A673 (cell line): ENCODE data around the gene IRAG1. TPM values are rescaled to one million over a fixed set of nuclear protein-coding genes. Genes with fewer than 3 reads are reported as not detected.

Experiments used
- BruUV-seq: library from RNA; stranded (reverse); fragments of 400-500 nt; replicated peaks from 2 replicates; lab custom pipeline; 2021; lab: Mats Ljungman, UMichigan
- CTCF ChIA-PET: fragments of 300-600 bp; sonication (Branson Sonifier 250); formaldehyde crosslinking; loops from one replicate; lab custom pipeline; 2022; ENCODE audit warnings: antibody characterized with exemption; lab: Charles Lee
- POLR2A ChIA-PET: fragments of 300-600 bp; sonication (Branson Sonifier 250); formaldehyde crosslinking; loops from one replicate; lab custom pipeline; 2022; ENCODE audit warnings: antibody characterized with exemption; ENCODE audit not compliant: low non-redundant PET; lab: Charles Lee
- DNase-seq: peaks from one replicate; pipeline ENCODE4 v3.0.0-alpha.2; 2015; ENCODE audit warnings: low spot score
- H3K27ac ChIP-seq: fragments of 200-600 bp; sonication (generic); 2 replicates; pipeline ENCODE4 v1.5.1; 2016; ENCODE audit warnings: mixed run types, low read depth, mild to moderate bottlenecking, mixed read lengths, antibody characterized with exemption, low read length; ENCODE audit not compliant: poor library complexity, severe bottlenecking
- H3K27me3 ChIP-seq: fragments of 200-600 bp; sonication (generic); replicated peaks from 2 replicates; pipeline ENCODE4 v1.6.1; 2017; ENCODE audit warnings: mixed run types, low read depth, mild to moderate bottlenecking, mixed read lengths, antibody characterized with exemption, low read length; ENCODE audit not compliant: insufficient read depth, poor library complexity
- H3K36me3 ChIP-seq: fragments of 200-600 bp; sonication (generic); 2 replicates; pipeline ENCODE4 v1.6.1; 2016; ENCODE audit warnings: mixed run types, mild to moderate bottlenecking, mixed read lengths, antibody characterized with exemption, low read length; ENCODE audit not compliant: insufficient read depth, poor library complexity, severe bottlenecking
- H3K4me1 ChIP-seq: fragments of 200-600 bp; sonication (generic); 2 replicates; pipeline ENCODE4 v1.6.1; 2017; ENCODE audit warnings: mixed run types, mild to moderate bottlenecking, mixed read lengths, antibody characterized with exemption, low read length; ENCODE audit not compliant: insufficient read depth, poor library complexity, severe bottlenecking
- H3K4me3 ChIP-seq: fragments of 200-600 bp; sonication (generic); 2 replicates; pipeline ENCODE4 v1.5.1; 2016; ENCODE audit warnings: low read depth, mixed run types, mild to moderate bottlenecking, mixed read lengths, low read length; ENCODE audit not compliant: poor library complexity, severe bottlenecking
- H3K9me3 ChIP-seq: fragments of 200-600 bp; sonication (generic); 2 replicates; pipeline ENCODE4 v1.6.1; 2016; ENCODE audit warnings: mixed run types, low read depth, mild to moderate bottlenecking, mixed read lengths, antibody characterized with exemption, low read length; ENCODE audit not compliant: poor library complexity, severe bottlenecking
- EZH2 ChIP-seq: fragments of 200-600 bp; sonication (generic); IDR thresholded peaks from 2 replicates; pipeline ENCODE4 v1.6.1; 2017; ENCODE audit warnings: borderline replicate concordance, low read depth, mild to moderate bottlenecking, mixed read lengths, antibody characterized with exemption, low read length; ENCODE audit not compliant: poor library complexity, severe bottlenecking
- intact Hi-C: fragments of 100-400 bp; cut with micrococcal nuclease; formaldehyde crosslinking; loops from one replicate; pipeline ENCODE4 v1.10.0; 2022; ENCODE audit not compliant: unreplicated experiment
- total RNA-seq: library from RNA; stranded (reverse); gene quantifications from 2 replicates; pipeline ENCODE4 v1.2.3, GENCODE V29; 2021
- TF ChIP-seq, protein P1 (sequence below): fragments of 300-800, 200-600 bp; sonication (generic); conservative IDR thresholded peaks from 2 replicates; pipeline ENCODE4 v1.5.1; 2017; ENCODE audit warnings: low read depth, mild to moderate bottlenecking, antibody characterized with exemption, low read length, moderate library complexity, mixed read lengths

IRAG1 gene
- total RNA-seq, 1 experiment from 2014 or later, result 0.26 TPM

GRCh38 chr11:10650630-10651029, 42.9 kb downstream of the IRAG1 start:
- ChIA-PET CTCF (no interaction called here), POLR2A (no interaction called here)
- BruUV-seq, result TSS peak; percentile 75
- Histone ChIP-seq H3K27ac (peak overlapping the region; percentile 92), H3K4me3 (no peak overlapping the region), H3K27me3 (no peaks in the 10 kb centered on the region), H3K36me3 (no peaks in the 10 kb centered on the region), H3K9me3 (no peaks in the 10 kb centered on the region), H3K4me1 (peaks cover 72% of the 10 kb centered on the region)
- intact Hi-C loops, result loop anchor here (1.0 to 2.0 kb wide), 2 partner anchors 94 to 244 kb away; no protein-coding TSS in a partner anchor
- peak; percentile 74 for DNase-seq
- TF ChIP-seq, protein P1, sequence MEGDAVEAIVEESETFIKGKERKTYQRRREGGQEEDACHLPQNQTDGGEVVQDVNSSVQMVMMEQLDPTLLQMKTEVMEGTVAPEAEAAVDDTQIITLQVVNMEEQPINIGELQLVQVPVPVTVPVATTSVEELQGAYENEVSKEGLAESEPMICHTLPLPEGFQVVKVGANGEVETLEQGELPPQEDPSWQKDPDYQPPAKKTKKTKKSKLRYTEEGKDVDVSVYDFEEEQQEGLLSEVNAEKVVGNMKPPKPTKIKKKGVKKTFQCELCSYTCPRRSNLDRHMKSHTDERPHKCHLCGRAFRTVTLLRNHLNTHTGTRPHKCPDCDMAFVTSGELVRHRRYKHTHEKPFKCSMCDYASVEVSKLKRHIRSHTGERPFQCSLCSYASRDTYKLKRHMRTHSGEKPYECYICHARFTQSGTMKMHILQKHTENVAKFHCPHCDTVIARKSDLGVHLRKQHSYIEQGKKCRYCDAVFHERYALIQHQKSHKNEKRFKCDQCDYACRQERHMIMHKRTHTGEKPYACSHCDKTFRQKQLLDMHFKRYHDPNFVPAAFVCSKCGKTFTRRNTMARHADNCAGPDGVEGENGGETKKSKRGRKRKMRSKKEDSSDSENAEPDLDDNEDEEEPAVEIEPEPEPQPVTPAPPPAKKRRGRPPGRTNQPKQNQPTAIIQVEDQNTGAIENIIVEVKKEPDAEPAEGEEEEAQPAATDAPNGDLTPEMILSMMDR, result no peak
- no peak for TF ChIP-seq EZH2

- TF ChIP-seq, protein P1, result no peak
- TF ChIP-seq EZH2, result no peak
- no peak overlapping the region for H3K4me3 ChIP-seq
- intact Hi-C loops, result loop anchor here (1.0 to 2.0 kb wide), 2 partner anchors 94 to 243 kb away; no protein-coding TSS in a partner anchor
- H3K9me3 ChIP-seq, result no peaks in the 10 kb centered on the region
- POLR2A ChIA-PET, result interaction anchor here (0.6 kb wide), 1 partner anchor 88 kb away, joined by 4 read pairs; no protein-coding TSS in a partner anchor
- BruUV-seq, result no TSS peak
- H3K27me3 ChIP-seq, result no peaks in the 10 kb centered on the region
- H3K36me3 ChIP-seq, result no peaks in the 10 kb centered on the region
- H3K27ac ChIP-seq, result peak overlapping the region; percentile 92
- peak; percentile 91 for DNase-seq
- peaks cover 76% of the 10 kb centered on the region for H3K4me1 ChIP-seq
- CTCF ChIA-PET, result no interaction called here
Observed at GRCh38 chr11:10650166-10650565, 43.4 kb downstream of the IRAG1 start.

DNA sequence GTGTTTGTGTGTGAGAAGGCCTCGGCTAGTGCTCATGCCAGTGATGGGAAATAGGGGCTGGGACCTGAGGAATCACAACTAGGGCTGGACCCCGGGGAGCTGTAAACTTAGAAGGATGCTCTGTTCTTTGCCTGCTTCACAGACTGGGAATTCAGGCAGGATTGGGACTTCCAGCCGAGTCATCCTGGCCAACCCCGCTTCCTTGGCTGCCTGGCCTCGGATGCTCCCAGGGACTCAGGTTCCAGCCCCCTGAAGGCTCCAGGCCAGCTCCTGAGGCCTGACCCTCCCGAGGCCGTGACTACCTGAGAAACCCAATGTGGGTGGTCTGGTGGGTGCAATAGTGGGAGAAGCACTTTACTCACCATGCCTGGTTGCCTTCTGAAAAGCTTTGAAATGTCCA, 44.7 kb downstream of the IRAG1 start:
- no TSS peak for BruUV-seq
- Histone ChIP-seq H3K27me3 (no peaks in the 10 kb centered on the region), H3K36me3 (no peaks in the 10 kb centered on the region), H3K4me1 (peaks cover 70% of the 10 kb centered on the region), H3K27ac (peak overlapping the region; percentile 92), H3K4me3 (no peak overlapping the region), H3K9me3 (no peaks in the 10 kb centered on the region)
- no peak for DNase-seq
- intact Hi-C loops, result no loop called here
- TF ChIP-seq, protein P1, result no peak
- TF ChIP-seq EZH2, result no peak
- ChIA-PET CTCF (no interaction called here), POLR2A (no interaction called here)
